Pancreas (tissue), 10 donors: ENCODE measurements around the gene CATSPER3. TPM values are rescaled to one million over a fixed set of nuclear protein-coding genes. Genes with fewer than 3 reads are reported as not detected.

ENCODE experiments used
- ATAC-seq, 4 donors: fragments of 200-7000 bp; cut with Tn5 transposase; one replicate each; pipeline versions ENCODE4 v1.8.0 to v1.9.1; 2020; ENCODE audit warnings: mild to moderate bottlenecking in 4 of 4, moderate library complexity in 4 of 4
- DNase-seq, 6 donors: peaks; one replicate each; pipeline ENCODE4 v3.0.0-alpha.2; 2020
- FAIRE-seq: peaks from 2 replicates; lab custom pipeline; 2012; peaks lifted over from hg19 to GRCh38; lab: Jason Lieb, UNC
- H3K27ac ChIP-seq, 4 donors: fragments of 200-600 bp; sonication (generic); 1 replicate in 3 of 4; 2 replicates in 1 of 4; pipeline versions ENCODE4 v1.5.0 to v1.8.0; 2020
- H3K27me3 ChIP-seq, 4 donors: fragments of 200-600 bp; one replicate each; pipeline ENCODE4 v1.8.0; 2021
- H3K36me3 ChIP-seq, 3 donors: fragments of 200-600 bp; sonication (generic) in 1 of 3; one replicate each; pipeline versions ENCODE4 v1.5.0 to v1.8.0; 2020 to 2021
- H3K4me1 ChIP-seq, 3 donors: fragments of 200-600 bp; one replicate each; pipeline ENCODE4 v1.8.0; 2021
- H3K4me3 ChIP-seq, 4 donors: fragments of 200-600 bp; sonication (generic) in 2 of 4; one replicate each; pipeline versions ENCODE4 v1.5.0 to v1.8.0; 2020 to 2021
- H3K9me3 ChIP-seq, 4 donors: fragments of 200-600 bp; one replicate each; pipeline ENCODE4 v1.8.0; 2021
- CTCF ChIP-seq, 4 donors: fragments of 200-600 bp; sonication (generic) in 3 of 4; IDR thresholded peaks; one replicate each; pipeline versions ENCODE4 v1.5.0 to v1.8.0; 2021; ENCODE audit warnings: antibody characterized with exemption in 4 of 4
- WGBS, 2 donors: extraction: QIAGEN DNeasy Blood & Tissue Kit; methylation state at CpG; one replicate each; pipeline ENCODE4 v1.1.7; 2013; 5-methylcytosine and 5-hydroxymethylcytosine counted together
- intact Hi-C, 3 donors: fragments of 100-400 bp; cut with DNase I; formaldehyde crosslinking; loops; one replicate each; pipeline versions ENCODE4 v1.11.1 to v1.14.2; 2022
- polyA plus RNA-seq, 2 donors: library from polyadenylated mRNA; stranded (reverse); fragments of 200-250 nt; gene quantifications; one replicate each; pipeline ENCODE4 v1.2.3, GENCODE V29; 2013
- total RNA-seq, 6 donors: library from RNA; stranded (reverse); fragmentation: NEBNext Ultra II Directional in 4 of 6; extraction: Animal tissue kit (Norgen Biotek cat#: 25700) in 4 of 6; gene quantifications; one replicate each; pipeline versions ENCODE4 v1.2.1 to v1.2.4, GENCODE V29; 2021 to 2023
- donor health status: healthy with polysubstance abuse.
- donor health status: DM: no; HTN: no; CAD: no; lungs with moderate emphysema.
- donor health status: DM: no; HTN: no; CAD: no.
- donor health status: control.
- donor health status: control.
- donor health status: Bipolar disorder and iron deficiency.
- donor health status: DM: yes; HTN: yes; CAD: no.
- donor health status: DM: no; HTN: no; CAD: no.
- donor health status: DM: no; HTN: no; CAD: no.
- donor health status: DM: yes; HTN: yes; CAD: no.

CATSPER3 gene
- total and polyA plus RNA-seq, 8 donors: 0.29 to 2.2 (median 0.65) TPM

- DNase-seq (peak in 1 of 6 donors; percentile 27), ATAC-seq (no peak), FAIRE-seq (no peak)
- no peak for TF ChIP-seq CTCF (IDR thresholded peaks at IDR 0.05)
- Histone ChIP-seq H3K27ac (no peak overlapping the region), H3K4me1 (peaks cover 0 to 14% (median 6%) of the 10 kb centered on the region in 3 donors), H3K9me3 (no peaks in the 10 kb centered on the region), H3K36me3 (no peaks in the 10 kb centered on the region), H3K27me3 (peaks cover 5 to 49% (median 17%) of the 10 kb centered on the region in 4 donors), H3K4me3 (no peak overlapping the region)
- intact Hi-C loops: no loop called here
- 29 to 32% methylated on average over 11 of the region's 11 CpGs for WGBS, 2 donors
Measured at GRCh38 chr5:135037519-135038204, 70.0 kb downstream of the CATSPER3 start.

- H3K4me1 ChIP-seq: peaks cover 0 to 8% (median 5%) of the 10 kb centered on the region in 3 donors
- FAIRE-seq (no peak), DNase-seq (peak in 1 of 6 donors; percentile 34), ATAC-seq (no peak)
- TF ChIP-seq CTCF (IDR thresholded peaks at IDR 0.05): no peak
- no peak overlapping the region for H3K4me3 ChIP-seq
- H3K27me3 ChIP-seq: peaks cover 0 to 42% (median 17%) of the 10 kb centered on the region in 4 donors
- no peaks in the 10 kb centered on the region for H3K9me3 ChIP-seq
- no peak overlapping the region for H3K27ac ChIP-seq
- H3K36me3 ChIP-seq: no peaks in the 10 kb centered on the region
- 19 to 24% methylated on average over 20 of the region's 20 CpGs for WGBS, 2 donors
- intact Hi-C loops: no loop called here
Measured at GRCh38 chr5:135038205-135038812, 70.6 kb downstream of the CATSPER3 start.

GRCh38 chr5:135038813-135039270 is 71.1 kb downstream of the CATSPER3 start:
- no peak for TF ChIP-seq CTCF (IDR thresholded peaks at IDR 0.05)

GRCh38 chr5:135039271-135040033 is 71.7 kb downstream of the CATSPER3 start:
- peak overlapping the region in 2 of 4 donors; percentile 18 to 33 for H3K4me3 ChIP-seq
- H3K27ac ChIP-seq: no peak overlapping the region
- H3K9me3 ChIP-seq: no peaks in the 10 kb centered on the region

More at GRCh38 chr5:135038813-135039270, 71.1 kb downstream of the CATSPER3 start:
- H3K27ac ChIP-seq: no peak overlapping the region
- peaks cover 0 to 5% (median 0%) of the 10 kb centered on the region in 3 donors for H3K4me1 ChIP-seq
- H3K27me3 ChIP-seq: peaks cover 0 to 41% (median 17%) of the 10 kb centered on the region in 4 donors
- peak in 1 of 6 donors; percentile 37 for DNase-seq
- H3K9me3 ChIP-seq: no peaks in the 10 kb centered on the region
- no peak for ATAC-seq
- intact Hi-C loops: no loop called here
- no peak for FAIRE-seq
- H3K4me3 ChIP-seq: peak overlapping the region in 2 of 4 donors; percentile 18 to 33
- H3K36me3 ChIP-seq: no peaks in the 10 kb centered on the region
- 8 to 10% methylated on average over 40 to 42 of the region's 42 CpGs for WGBS, 2 donors

More at GRCh38 chr5:135039271-135040033, 71.7 kb downstream of the CATSPER3 start:
- Histone ChIP-seq H3K36me3 (no peaks in the 10 kb centered on the region), H3K27me3 (peaks cover 0 to 41% (median 17%) of the 10 kb centered on the region in 4 donors), H3K4me1 (peaks cover 0 to 5% (median 0%) of the 10 kb centered on the region in 3 donors)
- no peak for TF ChIP-seq CTCF (IDR thresholded peaks at IDR 0.05)
- 3 to 4% methylated on average over 68 to 87 of the region's 87 CpGs for WGBS, 2 donors
- intact Hi-C loops: no loop called here
- DNase-seq (peak in 1 of 6 donors; percentile 73), ATAC-seq (peak; percentile 38 to 48 (median 44)), FAIRE-seq (no peak)
